ENCODE measurements around the gene PER2. TPM values are rescaled to one million over a fixed set of nuclear protein-coding genes. Genes with fewer than 3 reads are reported as not detected.

Gene PER2
- total RNA-seq, 1 donor from 2014 or later, result 5.5 TPM

GRCh38 chr2:238225911-238226697 lies 62.3 kb downstream of the PER2 start:
- DNase-seq, result no peak

GRCh38 chr2:238225121-238225520 lies 63.3 kb downstream of the PER2 start:
- no peak for DNase-seq

DNA sequence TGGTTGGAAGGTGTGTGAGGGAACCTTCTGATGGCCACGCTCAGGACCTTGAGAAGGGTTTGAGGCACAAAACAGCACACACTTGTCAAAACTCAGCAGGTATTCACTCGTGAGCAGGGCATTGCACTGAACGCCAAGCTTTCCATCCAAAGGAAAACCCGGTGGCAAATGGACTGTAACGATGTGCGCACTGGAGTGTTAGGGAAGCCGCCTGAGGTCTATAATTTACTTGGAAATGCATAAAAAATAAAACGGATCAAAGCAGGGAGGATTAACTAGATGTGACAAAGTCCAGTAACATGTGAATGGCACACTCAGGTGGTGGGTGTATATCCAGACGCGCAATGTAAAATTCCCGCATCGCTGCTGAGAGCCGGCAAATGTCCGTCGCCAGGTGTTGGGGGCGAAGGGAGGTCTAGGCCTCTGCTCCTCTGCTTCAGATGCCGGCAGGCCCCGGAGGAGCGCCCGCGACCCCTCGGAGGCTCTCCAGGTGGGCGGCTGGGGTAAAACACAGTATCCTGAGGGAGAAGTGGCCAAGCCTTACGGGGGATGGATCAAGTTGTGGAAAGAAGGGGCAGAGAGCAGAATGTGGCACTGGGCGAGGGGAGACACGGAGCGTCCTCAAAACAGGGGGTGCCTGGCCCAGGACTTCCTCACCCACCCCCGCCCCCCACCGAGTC lies 63.9 kb downstream of the PER2 start:
- DNase-seq, result no peak

DNA sequence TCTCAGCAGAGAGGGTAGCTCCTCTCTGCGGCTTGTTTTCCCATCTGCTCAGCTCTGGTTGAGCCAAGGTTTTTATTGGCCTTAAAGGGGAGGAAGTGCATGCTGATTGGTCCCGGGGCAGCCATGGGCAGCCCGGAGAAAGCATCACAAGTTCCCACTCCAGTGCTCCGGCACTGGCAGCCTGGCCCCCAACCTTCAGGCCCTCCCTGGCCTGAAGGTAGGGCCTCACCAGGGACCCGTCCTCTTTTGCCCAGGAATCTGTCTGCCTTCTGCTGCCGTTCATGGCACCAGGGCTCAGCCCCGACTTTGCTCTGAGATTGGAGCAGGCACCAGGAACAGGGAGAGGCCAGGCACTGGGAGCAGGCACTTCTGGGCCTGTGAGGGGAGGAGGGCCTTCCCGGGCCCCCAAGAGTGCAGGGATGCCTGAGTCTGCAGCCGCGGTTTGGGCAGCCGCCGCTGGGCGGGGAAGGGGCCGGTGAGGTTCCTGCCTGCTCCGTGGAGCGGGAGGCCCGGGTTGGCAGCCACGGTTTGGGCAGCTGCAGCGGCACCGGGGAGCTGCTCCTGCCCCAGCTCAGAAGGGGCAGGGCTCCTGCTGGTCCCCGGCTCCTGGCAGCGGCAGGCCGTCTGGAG lies 67.4 kb downstream of the PER2 start:
- peak; percentile 57 for DNase-seq

DNA sequence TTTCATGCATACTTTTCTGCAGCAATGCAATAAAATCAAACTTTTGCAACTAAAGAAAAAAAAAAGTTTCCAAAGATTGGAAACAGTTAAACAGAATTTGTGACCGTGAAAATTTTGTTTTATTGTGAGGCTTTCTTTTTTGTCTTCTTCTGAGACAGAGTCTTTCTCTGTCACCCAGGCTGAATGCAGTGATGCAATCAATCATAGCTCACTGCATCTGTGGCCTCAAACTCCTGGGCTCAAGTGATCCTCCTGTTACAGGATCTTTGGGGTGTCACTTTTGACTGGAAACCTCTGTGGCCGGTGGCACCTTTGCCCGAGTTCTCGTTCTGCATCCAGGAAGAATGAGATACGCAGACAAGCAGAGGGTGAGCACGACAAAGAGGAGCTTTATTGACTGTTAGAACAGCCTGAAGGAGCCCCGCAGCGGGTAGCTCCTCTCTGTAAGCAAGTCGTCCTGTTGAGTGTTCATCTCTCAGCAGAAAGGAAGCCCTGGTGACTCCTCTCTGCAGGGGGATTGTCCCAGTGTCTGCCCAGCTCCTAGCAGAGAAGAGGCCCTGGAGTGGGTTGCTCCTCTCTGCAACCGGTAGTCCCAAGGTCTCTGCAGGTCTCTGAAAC lies 68.0 kb downstream of the PER2 start:
- DNase-seq, result no peak

- peak; percentile 73 for DNase-seq
Measured at GRCh38 chr2:238216651-238217184, 71.7 kb downstream of the PER2 start.

DNA sequence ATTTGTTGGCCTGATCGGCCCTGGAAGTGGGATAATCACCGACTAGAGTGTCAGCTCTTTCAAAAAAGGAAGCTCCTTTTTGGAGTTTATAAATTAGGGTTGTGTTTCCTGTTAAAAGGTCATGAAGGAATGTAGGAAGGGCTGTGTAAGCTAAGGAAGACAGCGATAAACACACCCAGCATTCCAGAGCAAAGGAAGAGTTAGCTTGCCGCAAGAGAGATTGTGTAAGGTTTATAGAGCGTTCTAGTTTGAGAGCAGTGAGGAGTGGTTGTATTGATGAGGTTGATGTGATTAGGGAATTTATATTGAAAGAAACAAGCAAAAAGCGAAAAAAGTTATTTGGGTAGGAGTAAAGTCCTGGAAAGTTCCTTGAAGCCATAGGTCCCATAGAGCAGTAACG lies 81.4 kb downstream of the PER2 start:
- no peak for DNase-seq

DNA sequence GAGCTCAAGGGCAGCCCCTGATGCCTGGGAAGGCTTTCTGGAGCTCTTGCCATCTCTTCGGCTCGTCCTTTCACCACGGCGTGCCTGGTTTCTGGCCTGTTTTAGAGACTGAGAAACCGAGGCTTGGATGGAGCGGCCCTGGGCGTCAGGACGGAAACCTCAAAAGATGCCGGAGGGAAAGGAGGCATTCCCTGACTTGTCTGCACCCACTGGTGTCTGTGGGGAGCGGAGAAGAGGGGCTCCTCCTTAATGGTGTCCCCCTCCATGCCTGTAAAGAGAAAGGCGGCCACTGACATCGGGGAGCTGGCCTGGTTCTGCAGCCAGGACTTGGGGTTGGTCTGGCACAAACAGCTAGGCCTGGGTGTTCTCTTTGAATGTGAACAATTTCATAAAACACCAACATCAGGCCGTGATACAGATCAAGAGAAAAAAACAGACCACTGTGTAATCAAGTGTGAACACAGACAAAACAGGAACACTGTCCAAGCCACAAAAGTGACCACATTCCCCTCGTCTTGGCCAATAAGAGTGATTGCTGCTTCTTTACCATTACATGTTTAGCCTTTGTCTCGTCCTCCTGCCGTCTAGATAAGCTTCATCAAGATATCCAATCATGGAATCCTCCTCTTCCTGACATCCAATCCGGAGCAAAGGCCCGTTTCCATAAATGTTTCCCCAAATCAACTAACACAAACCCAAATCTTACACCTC lies 84.3 kb downstream of the PER2 start:
- DNase-seq, result no peak

GRCh38 chr2:238203094-238203972 lies 85.1 kb downstream of the PER2 start, which contains the start of gene ILKAP:
Gene ILKAP (minus strand): TSS chr2:238203695. CDS start chr2:238203553, 142 bp downstream.
- peak; percentile 77 for DNase-seq

DNA sequence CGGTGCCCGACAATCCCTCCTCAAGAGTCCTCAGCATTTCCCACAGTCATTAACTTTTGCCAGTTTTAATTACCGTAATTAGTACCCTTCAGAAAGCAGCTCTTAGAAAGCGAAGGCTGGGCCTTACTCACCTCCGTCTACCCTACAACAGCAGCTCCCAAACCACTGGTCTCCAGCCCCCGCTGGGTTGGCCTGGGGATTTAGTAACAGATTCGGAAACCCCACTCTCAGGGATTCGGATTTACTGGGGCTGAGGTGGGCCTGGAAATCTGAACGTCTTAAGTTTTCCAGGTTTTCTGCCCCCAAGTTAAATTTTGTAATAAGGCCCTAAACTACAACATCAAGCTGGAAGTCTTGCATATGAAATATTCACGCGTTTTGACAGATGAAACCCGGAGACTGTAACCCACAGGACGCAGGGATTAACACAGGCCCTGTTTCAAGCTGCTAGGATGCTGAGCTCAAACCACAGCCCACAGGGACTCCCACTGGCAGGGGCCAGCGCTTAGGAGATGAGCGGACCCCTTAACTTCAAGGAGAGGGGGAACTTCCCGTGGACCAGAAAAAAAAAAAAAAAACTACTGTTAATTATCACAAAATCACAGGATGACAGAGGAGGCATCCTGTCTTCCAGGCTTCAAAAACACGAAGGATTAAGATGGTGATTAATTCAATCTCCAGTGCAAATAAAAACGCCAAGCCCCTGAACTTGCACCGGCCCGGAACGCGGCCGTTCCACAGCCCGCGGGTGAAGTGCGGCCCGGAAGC lies 85.9 kb downstream of the PER2 start:
- no peak for DNase-seq

Other genes starting within 250 kb of the PER2 start
- gene SCLY, start 227.6 kb downstream of the PER2 start, total RNA-seq, result 9.2 TPM
- 0.16 TPM for gene ESPNL, start 188.3 kb downstream of the PER2 start, total RNA-seq
- gene KLHL30, start 149.9 kb downstream of the PER2 start, total RNA-seq, result 0.16 TPM
- gene ERFE, start 129.6 kb downstream of the PER2 start, total RNA-seq, result 1.6 TPM
- 78.3 TPM for gene ILKAP, start 84.9 kb downstream of the PER2 start, total RNA-seq
- gene HES6, start 48.6 kb downstream of the PER2 start, total RNA-seq, result 80.8 TPM
- gene TRAF3IP1, start 31.9 kb upstream of the PER2 start, total RNA-seq, result 10.5 TPM
- gene ASB1, start 138.3 kb upstream of the PER2 start, total RNA-seq, result 17.8 TPM

All from occipital lobe (tissue), 2 donors.